ENCODE results near the gene NFKBIE. TPM values are rescaled to one million over a fixed set of nuclear protein-coding genes. Genes with fewer than 3 reads are reported as not detected.
A peak's percentile ranks its signal among the peaks of the same experiment; 100 is the strongest.

The NFKBIE gene
- total RNA-seq, 1 donor from 2014 or later: 2.4 TPM

DNA sequence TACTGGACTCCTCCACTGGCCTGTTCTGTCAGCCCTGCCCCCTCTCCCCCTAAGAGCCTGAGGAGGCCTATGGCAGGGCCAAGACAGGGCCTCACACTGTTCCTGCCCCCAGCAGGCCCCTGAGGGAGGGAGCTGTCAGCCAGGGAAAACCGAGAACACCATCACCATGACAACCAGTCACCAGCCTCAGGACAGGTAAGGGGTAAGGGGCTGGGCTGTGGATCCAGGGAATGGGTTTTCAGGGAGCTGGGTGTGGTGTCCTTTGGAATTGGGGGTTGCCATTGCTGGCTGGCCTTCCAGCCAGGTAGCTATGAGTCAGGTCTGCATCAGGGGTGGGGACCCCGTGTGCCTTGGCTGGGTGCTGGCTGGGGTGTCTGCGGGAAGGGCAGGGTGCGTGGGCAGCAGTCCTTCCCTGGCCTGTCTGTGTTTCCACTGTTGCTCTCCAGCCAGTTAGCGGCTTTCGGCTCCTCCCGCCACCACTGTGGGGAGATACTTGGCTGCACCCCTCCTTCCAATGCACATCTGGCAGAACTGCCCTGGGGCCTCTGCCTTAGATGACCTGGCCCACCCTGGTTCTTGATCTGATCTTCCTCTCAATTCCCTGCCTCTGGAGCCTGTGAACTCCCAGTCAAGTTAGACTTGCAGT is 38.1 kb downstream of the NFKBIE start:
- DNase-seq (ENCODE audit: low spot score): peak; percentile 64

- DNase-seq (ENCODE audit: low spot score): peak; percentile 65
These were observed 38.8 kb downstream of the NFKBIE start for GRCh38 chr6:44226368-44227147.

DNA sequence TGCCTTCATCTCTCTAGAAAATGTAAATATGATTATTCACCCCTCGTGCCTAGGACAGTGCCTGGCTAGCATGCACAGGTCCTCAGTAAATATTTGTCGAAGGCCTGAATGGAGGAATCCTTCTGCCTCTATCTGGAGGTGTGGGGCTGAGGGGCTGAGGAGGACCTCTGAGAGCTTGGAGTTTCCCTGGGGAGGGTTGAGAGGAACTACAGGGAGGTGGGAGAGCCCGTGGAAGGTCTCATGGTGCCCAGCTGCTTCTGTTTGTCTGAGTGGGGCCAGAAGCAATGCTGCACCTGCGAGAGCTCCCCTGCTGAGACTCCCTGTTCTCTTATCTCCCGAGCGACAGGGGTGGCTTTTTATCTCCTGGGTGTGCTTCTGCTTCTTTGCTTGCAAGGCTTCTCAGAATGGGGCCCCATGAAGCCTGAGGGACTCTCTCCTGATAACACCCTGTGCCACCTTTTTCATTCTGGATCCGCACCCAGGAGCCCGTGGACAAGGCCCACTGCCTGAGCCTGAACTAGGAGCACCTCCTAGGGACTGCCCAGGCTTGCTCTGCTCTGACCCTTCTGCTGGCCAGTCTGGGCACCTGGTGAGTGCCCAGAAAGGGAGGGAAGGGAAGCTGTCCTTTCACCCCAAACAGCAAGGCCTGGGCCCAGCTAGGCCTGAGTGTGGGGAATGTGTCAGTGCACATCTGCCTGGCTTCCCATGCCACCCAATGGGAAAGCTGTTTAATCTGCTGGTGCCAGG is 39.6 kb downstream of the NFKBIE start:
- no peak for DNase-seq (ENCODE audit: low spot score)

DNA sequence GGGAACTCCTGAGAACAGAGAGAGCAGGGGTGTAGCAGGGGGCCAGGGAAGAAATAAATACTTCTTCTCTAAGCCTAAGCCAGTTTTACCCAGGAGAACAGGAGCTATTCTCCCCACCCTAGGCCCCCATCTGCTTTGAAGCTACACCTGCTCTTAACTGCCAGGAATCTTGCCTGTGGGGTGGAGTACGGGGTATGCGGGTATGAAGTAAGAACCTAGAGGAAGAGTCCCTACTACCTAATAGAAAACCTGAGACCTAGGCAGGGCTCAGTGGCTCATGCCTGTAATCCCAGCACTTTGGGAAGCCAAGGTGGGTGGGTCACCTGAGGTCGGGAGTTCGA is 40.4 kb downstream of the NFKBIE start:
- no peak for DNase-seq (ENCODE audit: low spot score)

DNA sequence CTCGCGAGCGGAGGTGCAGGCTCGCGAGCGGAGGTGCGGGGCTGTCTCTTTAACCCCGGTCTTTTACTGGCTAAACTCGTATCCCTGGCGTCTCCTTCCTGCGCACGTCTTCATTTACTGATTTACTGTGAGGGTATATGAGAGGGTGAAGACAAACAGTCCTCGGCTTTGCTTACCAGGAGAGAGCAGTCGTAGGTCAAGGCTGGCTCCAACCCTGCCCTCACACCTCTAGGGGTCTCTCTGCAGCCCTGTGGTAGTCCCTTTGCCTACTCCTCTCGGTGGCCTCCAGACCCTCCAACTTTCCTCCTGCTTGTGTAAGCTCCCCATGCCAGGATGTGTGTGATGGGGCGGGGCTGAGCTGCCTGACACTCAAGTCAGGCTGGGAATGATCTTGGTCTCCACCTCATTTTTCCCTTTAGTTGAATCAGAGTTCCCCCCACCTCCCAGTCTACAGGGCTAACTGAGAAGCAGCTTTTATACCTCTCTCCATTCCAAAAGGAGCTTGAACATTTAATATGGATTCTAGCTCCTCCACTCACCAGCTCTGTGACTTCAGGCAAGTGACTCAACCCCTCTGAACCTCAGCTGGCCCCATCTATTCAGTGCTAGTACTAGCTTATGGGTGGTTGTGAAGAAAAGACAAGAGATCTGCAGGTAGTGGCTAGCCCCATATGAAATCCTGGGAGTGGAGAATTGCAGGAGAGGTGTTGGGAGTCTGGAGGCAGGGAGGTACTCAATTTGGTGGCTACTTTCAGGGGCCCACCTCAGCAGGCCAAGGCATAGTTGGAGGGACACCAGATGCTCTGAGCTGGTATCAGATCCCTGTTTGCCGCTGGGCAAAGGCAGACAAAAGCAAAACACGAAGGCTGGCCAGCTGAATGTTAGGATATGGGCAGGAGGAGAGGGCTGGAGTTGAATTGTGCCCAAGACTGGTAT is 41.1 kb downstream of the NFKBIE start:
- no peak for DNase-seq (ENCODE audit: low spot score)

DNA sequence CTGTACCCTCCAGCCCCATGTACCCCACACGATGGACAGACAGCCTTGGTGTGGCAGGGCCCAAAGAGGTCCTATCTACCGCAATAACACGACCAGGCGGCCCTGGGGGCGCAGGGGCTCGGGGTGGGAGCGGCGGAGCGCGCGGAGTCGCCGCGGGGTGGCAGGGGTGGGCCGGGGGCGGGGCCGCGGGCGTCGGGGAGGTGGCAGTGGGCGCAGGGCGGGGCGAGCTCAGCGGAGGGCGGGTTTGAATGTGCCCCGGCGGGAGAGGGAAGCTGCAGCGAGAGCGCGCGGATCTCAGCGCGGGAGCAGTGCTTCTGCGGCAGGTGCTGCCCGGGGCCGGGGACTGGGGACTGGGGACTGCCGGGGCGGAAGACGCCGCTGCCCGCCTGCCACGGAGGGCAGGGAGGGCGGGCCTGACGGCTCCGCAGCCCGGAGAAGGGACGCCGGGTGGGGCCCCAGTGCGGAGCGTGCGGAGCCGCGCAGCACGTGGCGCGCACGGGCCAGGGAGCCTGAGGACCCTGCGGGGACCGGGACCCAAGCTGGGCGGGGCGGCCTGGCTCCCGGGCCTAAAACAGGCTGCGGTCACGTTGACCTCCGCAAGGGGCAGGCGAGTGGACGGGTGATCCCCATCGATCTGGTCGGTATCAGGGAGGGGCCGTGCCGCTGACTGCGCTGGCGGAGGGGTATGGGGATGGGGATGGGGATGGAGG is 41.9 kb downstream of the NFKBIE start, which contains the start of gene SLC29A1:
TSS of gene SLC29A1 (plus strand) at position 277 of the 710 bp plus-strand sequence. CDS start 3,719 bp downstream, outside the sequence.
- DNase-seq (ENCODE audit: low spot score): peak; percentile 74

GRCh38 chr6:44222486-44223318 is 42.6 kb downstream of the NFKBIE start:
- DNase-seq (ENCODE audit: low spot score): no peak

DNA sequence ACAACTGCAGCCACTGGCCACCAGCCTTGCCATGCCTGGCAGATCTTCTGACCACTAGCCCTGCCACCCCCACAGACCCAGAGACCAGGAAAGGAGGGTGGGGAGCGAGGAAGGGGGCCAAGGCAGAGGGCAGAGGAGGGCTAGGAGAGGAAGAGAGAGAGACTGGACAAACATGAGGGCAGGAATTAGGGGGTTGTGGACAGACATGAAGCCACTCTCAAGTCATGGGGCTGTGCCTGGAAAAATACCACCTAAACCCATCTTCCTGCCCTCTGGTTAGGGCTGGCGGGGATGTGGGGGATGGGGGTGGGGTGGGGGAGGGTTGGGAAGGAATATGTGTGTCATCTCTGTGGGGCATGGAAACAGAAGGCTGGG is 43.4 kb downstream of the NFKBIE start:
- DNase-seq (ENCODE audit: low spot score): no peak

- DNase-seq (ENCODE audit: low spot score): peak; percentile 76
These were observed 43.9 kb downstream of the NFKBIE start for GRCh38 chr6:44221291-44221960.

DNA sequence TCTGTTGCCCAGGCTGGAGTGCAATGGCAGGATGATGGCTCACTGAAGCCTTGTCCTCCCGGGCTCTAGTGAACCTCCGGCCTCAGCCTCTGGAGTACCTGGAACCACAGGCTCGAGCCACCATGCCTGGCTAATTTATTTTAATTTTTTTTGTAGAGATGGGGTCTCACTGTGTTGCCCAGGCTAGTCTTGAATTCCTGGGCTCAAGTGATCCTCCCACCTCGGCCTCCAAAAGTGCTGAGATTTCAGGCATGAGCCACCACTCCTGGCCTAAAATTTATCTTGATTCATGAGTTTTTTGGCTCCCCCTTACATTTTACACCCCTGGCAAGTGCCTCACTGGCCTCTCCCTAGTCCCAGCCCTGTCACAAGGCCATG is 44.4 kb downstream of the NFKBIE start:
- DNase-seq (ENCODE audit: low spot score): no peak

GRCh38 chr6:44219815-44220784 is 45.3 kb downstream of the NFKBIE start:
- DNase-seq (ENCODE audit: low spot score): no peak

DNA sequence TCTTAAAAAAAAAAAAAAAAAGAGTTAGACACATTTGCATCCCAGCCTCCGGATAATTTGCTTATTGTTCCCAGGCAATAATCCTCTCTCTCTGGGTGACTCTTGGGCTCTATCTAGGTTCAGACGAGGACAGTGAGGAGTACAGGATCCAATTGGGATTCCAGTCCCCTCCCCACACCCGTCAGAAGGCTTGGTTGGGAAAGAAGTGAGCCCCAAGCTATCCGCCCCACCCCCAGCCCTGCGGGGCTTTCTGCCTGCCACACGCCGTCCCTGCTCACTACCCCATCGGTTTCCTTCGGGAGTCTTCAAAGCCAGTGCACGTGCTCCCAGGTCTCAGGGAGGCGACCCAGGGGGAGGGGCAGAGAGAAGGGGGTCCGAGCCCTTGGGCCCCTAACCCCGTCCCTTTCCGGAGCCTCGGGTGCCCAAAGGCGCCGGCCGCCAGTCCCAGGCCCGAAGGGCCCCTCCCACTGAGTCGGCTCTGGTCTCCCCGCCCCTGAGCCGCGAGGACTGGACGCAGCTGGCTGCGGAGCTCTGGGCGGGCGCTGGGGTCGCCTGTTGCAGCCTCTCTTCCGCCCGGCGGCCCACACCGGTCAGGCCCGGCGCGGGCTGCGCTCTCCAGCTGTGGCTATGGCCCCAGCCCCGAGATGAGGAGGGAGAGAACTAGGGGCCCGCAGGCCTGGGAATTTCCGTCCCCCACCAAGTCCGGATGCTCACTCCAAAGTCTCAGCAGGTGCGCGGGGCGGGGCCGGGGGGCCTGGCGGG is 46.1 kb downstream of the NFKBIE start:
- peak; percentile 86 for DNase-seq (ENCODE audit: low spot score)

- peak; percentile 64 for DNase-seq (ENCODE audit: low spot score)
These were observed 47.8 kb downstream of the NFKBIE start for GRCh38 chr6:44217332-44218143.

- no peak for DNase-seq (ENCODE audit: low spot score)
These were observed 48.5 kb downstream of the NFKBIE start, which contains the start of gene MYMX for GRCh38 chr6:44216677-44217331. Gene MYMX (plus strand): TSS chr6:44216926. CDS start chr6:44217472, 546 bp downstream.

DNA sequence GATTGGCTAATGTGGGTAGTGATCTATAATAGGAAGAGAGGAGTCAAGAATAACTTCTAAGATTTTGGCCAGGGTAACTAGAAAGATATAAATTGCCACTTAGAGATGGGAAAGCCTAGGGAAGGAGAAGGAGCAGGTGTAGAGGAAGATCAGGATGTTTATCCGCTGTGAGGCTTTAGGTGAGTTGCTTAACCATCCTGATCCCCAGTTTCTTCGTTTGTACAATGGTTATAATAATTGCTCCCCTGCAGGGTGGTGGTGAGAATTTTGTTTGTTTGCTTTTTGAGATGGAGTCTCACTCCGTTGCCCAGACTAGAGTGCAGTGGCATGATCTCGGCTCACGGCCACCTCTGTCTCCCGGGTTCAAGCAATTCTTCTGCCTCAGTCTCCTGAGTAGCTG is 51.0 kb downstream of the NFKBIE start:
- no peak for DNase-seq (ENCODE audit: low spot score)

- no peak for DNase-seq (ENCODE audit: low spot score)
These were observed 54.1 kb downstream of the NFKBIE start for GRCh38 chr6:44211284-44211683.

Data from umbilical cord (tissue), 2 donors.